CD14-positive monocyte (primary cell): ENCODE data around the gene NDUFB10. TPM values are rescaled to one million over a fixed set of nuclear protein-coding genes. Genes with fewer than 3 reads are reported as not detected.

Source experiments
- DNase-seq, 3 donors: peaks; one replicate each; pipeline ENCODE4 v3.0.0-alpha.2; 2011 to 2022
- H2AFZ ChIP-seq: 2 replicates; pipeline ENCODE4 v1.6.0; 2012; ENCODE audit warnings: mild to moderate bottlenecking, low read depth, low read length, inconsistent platforms; ENCODE audit not compliant: insufficient read depth, poor library complexity, severe bottlenecking
- H3K27ac ChIP-seq, 2 donors: 1 replicate in 1 of 2; 2 replicates in 1 of 2; pipeline ENCODE4 v1.5.1; 2012 to 2013; ENCODE audit warnings: low read length in 2 of 2, control low read depth in 1 of 2, inconsistent platforms in 1 of 2, low read depth in 1 of 2, mild to moderate bottlenecking in 1 of 2
- H3K27me3 ChIP-seq, 2 donors: one replicate each; pipeline versions ENCODE4 v1.6.0 to v1.6.1; 2011 to 2013; ENCODE audit warnings: low read length in 2 of 2; ENCODE audit not compliant: control insufficient read depth in 2 of 2, insufficient read depth in 2 of 2
- H3K36me3 ChIP-seq, 2 donors: replicated peaks in 1 of 2; 1 replicate in 1 of 2; 2 replicates in 1 of 2; pipeline versions ENCODE4 v1.5.1 to v1.6.1; 2012 to 2013; ENCODE audit warnings: low read length in 2 of 2, control low read depth in 1 of 2, inconsistent platforms in 1 of 2, mild to moderate bottlenecking in 1 of 2; ENCODE audit not compliant: insufficient read depth in 2 of 2, control insufficient read depth in 1 of 2
- H3K4me1 ChIP-seq, 2 donors: 1 replicate in 1 of 2; 2 replicates in 1 of 2; pipeline versions ENCODE4 v1.5.1 to v1.6.1; 2012 to 2013; ENCODE audit warnings: low read length in 2 of 2, control low read depth in 1 of 2, inconsistent platforms in 1 of 2, mild to moderate bottlenecking in 1 of 2, moderate library complexity in 1 of 2; ENCODE audit not compliant: insufficient read depth in 2 of 2, control insufficient read depth in 1 of 2
- H3K4me2 ChIP-seq: replicated peaks from 2 replicates; pipeline ENCODE3; 2012; ENCODE audit warnings: low read length, moderate library complexity, mild to moderate bottlenecking; ENCODE audit not compliant: poor library complexity, severe bottlenecking; ENCODE audit errors: extremely low read depth
- H3K4me3 ChIP-seq, 3 experiments: fragments of 200-600 bp in 1 of 3; sonication (generic) in 1 of 3; replicated peaks in 1 of 3; 1 replicate in 2 of 3; 2 replicates in 1 of 3; pipeline ENCODE4 v1.5.1; 2011 to 2013; ENCODE audit warnings: low read length in 3 of 3, mild to moderate bottlenecking in 3 of 3, control low read depth in 2 of 3, low read depth in 2 of 3, inconsistent platforms in 1 of 3, moderate library complexity in 1 of 3
- H3K79me2 ChIP-seq: 2 replicates; pipeline ENCODE4 v1.6.0; 2012; ENCODE audit warnings: mild to moderate bottlenecking, control low read depth, inconsistent platforms, low read length, moderate library complexity; ENCODE audit not compliant: insufficient read depth
- H3K9ac ChIP-seq: 2 replicates; pipeline ENCODE4 v1.6.0; 2017; ENCODE audit warnings: low read length, mild to moderate bottlenecking; ENCODE audit not compliant: insufficient read depth, poor library complexity, severe bottlenecking
- H3K9me3 ChIP-seq, 2 donors: replicated peaks in 1 of 2; 1 replicate in 1 of 2; 2 replicates in 1 of 2; pipeline versions ENCODE4 v1.5.1 to v1.6.1; 2012 to 2013; ENCODE audit warnings: low read length in 2 of 2, control low read depth in 1 of 2; ENCODE audit not compliant: control insufficient read depth in 1 of 2, insufficient read depth in 1 of 2
- H4K20me1 ChIP-seq: 2 replicates; pipeline ENCODE4 v1.6.0; 2012; ENCODE audit warnings: mild to moderate bottlenecking, low read length, control low read depth, moderate library complexity; ENCODE audit not compliant: insufficient read depth
- H3K27ac Mint-ChIP-seq, 7 donors: one replicate each; pipeline ENCODE4 v1.8.0; 2020; ENCODE audit warnings: mild to moderate bottlenecking in 7 of 7, mixed read lengths in 7 of 7, moderate library complexity in 6 of 7, inconsistent platforms in 2 of 7
- H3K27me3 Mint-ChIP-seq, 3 donors: one replicate each; pipeline ENCODE4 v1.8.0; 2021 to 2022; ENCODE audit warnings: low read depth in 3 of 3, mild to moderate bottlenecking in 3 of 3, mixed read lengths in 3 of 3, moderate library complexity in 3 of 3, inconsistent platforms in 1 of 3
- H3K36me3 Mint-ChIP-seq, 2 donors: one replicate each; pipeline ENCODE4 v1.8.0; 2020; ENCODE audit warnings: mixed read lengths in 2 of 2, inconsistent platforms in 1 of 2, mild to moderate bottlenecking in 1 of 2
- H3K4me1 Mint-ChIP-seq: one replicate; pipeline ENCODE4 v1.8.0; 2020; ENCODE audit warnings: mild to moderate bottlenecking, mixed read lengths
- H3K4me3 Mint-ChIP-seq, 2 donors: one replicate each; pipeline ENCODE4 v1.8.0; 2020; ENCODE audit warnings: mild to moderate bottlenecking in 2 of 2, mixed read lengths in 2 of 2, moderate library complexity in 1 of 2
- H3K9me3 Mint-ChIP-seq, 7 donors: one replicate each; pipeline ENCODE4 v1.8.0; 2020 to 2022; ENCODE audit warnings: mixed read lengths in 7 of 7, mild to moderate bottlenecking in 6 of 7, moderate library complexity in 6 of 7, inconsistent platforms in 2 of 7
- WGBS: methylation state at CpG from one replicate; pipeline ENCODE4 v1.1.5; 2013; ENCODE audit warnings: missing lambda C conversion rate; ENCODE audit not compliant: insufficient coverage; 5-methylcytosine and 5-hydroxymethylcytosine counted together
- intact Hi-C, 2 donors: fragments of 100-400 bp; cut with micrococcal nuclease; formaldehyde crosslinking; loops; one replicate each; pipeline versions ENCODE4 v1.15.0 to v1.15.1; 2023
- polyA plus RNA-seq, 3 donors: library from polyadenylated mRNA; depleted of rRNA in 1 of 3; unstranded in 2 of 3; stranded (reverse) in 1 of 3; fragments of 300-500 nt in 2 of 3; fragments of >200 nt in 1 of 3; fragmentation: Illumina TruSeq in 2 of 3; gene quantifications; 1 replicate in 2 of 3; 2 replicates in 1 of 3; pipeline ENCODE4 v1.2.3, GENCODE V29; 2012 to 2021
- TF ChIP-seq, protein P1 (sequence below): fragments of 200-600 bp; IDR thresholded peaks from one replicate; pipeline ENCODE4 v1.8.0; 2022; ENCODE audit warnings: antibody characterized with exemption, mild to moderate bottlenecking

NDUFB10 gene
- polyA plus RNA-seq, 3 donors, result 121 to 215 (median 186) TPM

DNA sequence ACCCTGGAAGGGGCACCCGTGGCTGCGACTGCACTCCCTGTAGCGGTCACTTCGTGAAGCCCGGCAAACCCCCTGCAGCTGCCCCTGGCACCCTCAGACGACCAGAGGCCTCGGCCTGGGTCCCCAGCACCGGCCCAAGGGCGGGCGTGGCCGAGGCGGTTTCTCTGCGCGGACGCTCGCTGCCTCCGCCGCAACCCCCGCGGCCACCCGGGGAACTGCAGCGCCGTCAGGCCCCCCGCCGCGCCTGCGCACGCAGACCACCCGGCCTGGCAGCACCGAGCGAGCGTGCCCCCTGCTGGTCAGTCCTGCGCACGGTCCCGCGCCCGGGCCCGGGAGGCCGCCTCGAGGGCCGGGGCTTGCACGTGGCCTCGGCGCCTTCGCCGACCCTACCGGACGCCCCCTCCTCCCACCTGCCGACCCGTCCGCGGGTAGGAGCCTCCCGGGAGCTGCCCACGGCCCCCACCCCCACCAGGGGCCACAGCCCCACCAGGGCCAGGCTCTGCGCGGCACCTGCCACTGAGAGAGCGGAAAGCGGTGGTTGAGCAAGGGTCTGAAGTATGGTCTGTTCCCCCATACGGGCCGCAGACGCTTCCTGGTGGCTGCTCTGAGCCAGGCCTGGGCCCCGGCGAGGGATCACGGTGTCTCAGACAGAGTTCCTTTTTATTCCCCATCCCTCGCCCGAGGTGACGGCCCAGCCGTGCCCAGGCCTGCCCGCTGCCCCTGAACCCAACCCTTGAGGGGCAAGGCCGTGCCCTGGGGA lies 29.6 kb upstream of the NDUFB10 start:
- intact Hi-C loops, result loop anchor here (2.0 to 10.0 kb wide), 2 partner anchors 65 to 155 kb away; partner anchors contain the start of genes EME2 (in 1 of the 2), MRPS34 (in 1 of the 2) and NME3 (in 1 of the 2)
- Histone ChIP-seq H3K9me3 (no peaks in the 10 kb centered on the region), H2AFZ (peak overlapping the region; percentile 84), H3K4me2 (peak overlapping the region; percentile 96), H3K36me3 (no peaks in the 10 kb centered on the region), H4K20me1 (no peaks in the 10 kb centered on the region), H3K79me2 (no peaks in the 10 kb centered on the region), H3K9ac (peak overlapping the region; percentile 63), H3K4me3 (peak overlapping the region; percentile 27 to 82 (median 52)), H3K27ac (peak overlapping the region; percentile 45 to 59), H3K4me1 (peaks cover 10 to 18% of the 10 kb centered on the region in 2 donors), H3K27me3 (no peaks in the 10 kb centered on the region)
- TF ChIP-seq, protein P1, sequence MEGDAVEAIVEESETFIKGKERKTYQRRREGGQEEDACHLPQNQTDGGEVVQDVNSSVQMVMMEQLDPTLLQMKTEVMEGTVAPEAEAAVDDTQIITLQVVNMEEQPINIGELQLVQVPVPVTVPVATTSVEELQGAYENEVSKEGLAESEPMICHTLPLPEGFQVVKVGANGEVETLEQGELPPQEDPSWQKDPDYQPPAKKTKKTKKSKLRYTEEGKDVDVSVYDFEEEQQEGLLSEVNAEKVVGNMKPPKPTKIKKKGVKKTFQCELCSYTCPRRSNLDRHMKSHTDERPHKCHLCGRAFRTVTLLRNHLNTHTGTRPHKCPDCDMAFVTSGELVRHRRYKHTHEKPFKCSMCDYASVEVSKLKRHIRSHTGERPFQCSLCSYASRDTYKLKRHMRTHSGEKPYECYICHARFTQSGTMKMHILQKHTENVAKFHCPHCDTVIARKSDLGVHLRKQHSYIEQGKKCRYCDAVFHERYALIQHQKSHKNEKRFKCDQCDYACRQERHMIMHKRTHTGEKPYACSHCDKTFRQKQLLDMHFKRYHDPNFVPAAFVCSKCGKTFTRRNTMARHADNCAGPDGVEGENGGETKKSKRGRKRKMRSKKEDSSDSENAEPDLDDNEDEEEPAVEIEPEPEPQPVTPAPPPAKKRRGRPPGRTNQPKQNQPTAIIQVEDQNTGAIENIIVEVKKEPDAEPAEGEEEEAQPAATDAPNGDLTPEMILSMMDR, result peak; percentile 100
- Mint-ChIP-seq H3K27me3 (peaks cover 8 to 12% (median 8%) of the 10 kb centered on the region in 3 donors), H3K4me3 (peak overlapping the region; percentile 80 to 87), H3K4me1 (peaks cover 20% of the 10 kb centered on the region), H3K9me3 (no peaks in the 10 kb centered on the region), H3K27ac (no peak overlapping the region), H3K36me3 (no peaks in the 10 kb centered on the region)
- peak; percentile 84 to 91 (median 84) for DNase-seq
- WGBS, result 2% methylated on average over 54 of the region's 70 CpGs

DNA sequence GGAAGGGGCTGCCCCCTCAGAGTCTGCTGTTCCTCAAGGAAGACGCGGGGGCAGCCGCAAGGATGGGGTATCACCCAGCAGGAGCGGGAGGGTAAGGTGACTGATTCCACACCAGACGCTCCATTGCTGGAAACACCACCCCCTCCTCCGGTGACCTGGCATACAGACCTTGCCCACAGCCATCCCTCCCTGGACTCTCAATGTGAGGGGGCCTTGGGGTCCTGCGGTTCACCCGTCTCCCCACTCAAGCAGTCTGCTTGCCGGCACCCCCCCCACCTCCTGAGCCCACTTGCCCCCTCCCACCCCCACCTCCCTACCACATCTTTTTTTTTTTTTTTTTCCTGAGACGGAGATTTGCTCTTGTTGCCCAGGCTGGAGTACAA lies 29.0 kb upstream of the NDUFB10 start:
- WGBS, result 80% methylated on average over 1 of the region's 10 CpGs
- Mint-ChIP-seq H3K27me3 (peaks cover 3 to 12% (median 8%) of the 10 kb centered on the region in 3 donors), H3K4me3 (peak overlapping the region in 1 of 2 donors; percentile 47), H3K36me3 (no peaks in the 10 kb centered on the region), H3K9me3 (no peaks in the 10 kb centered on the region), H3K27ac (no peak overlapping the region), H3K4me1 (peaks cover 21% of the 10 kb centered on the region)
- Histone ChIP-seq H3K9me3 (no peaks in the 10 kb centered on the region), H3K27ac (peak overlapping the region in 1 of 2 donors; percentile 59), H3K9ac (peak overlapping the region; percentile 63), H3K4me2 (peak overlapping the region; percentile 96), H3K4me3 (peak overlapping the region in 1 of 3 experiments; percentile 82), H3K27me3 (no peaks in the 10 kb centered on the region), H3K4me1 (peaks cover 10 to 18% of the 10 kb centered on the region in 2 donors), H3K36me3 (no peaks in the 10 kb centered on the region), H3K79me2 (no peaks in the 10 kb centered on the region), H4K20me1 (no peaks in the 10 kb centered on the region), H2AFZ (peak overlapping the region; percentile 84)
- intact Hi-C loops, result loop anchor here in 1 of 2 donors (10.0 kb wide), 1 partner anchor 156 kb away; the partner anchor contains the start of genes EME2, MRPS34 and NME3
- TF ChIP-seq, protein P1, result no peak
- no peak for DNase-seq
